Measurements from ENCODE around the gene DLEC1. TPM values are rescaled to one million over a fixed set of nuclear protein-coding genes. Genes with fewer than 3 reads are reported as not detected.
A peak's percentile ranks its signal among the peaks of the same experiment; 100 is the strongest.

The DLEC1 gene
- total and polyA plus RNA-seq, 9 of the 15 experiments (the other 6 are each of a cell fraction or from before 2014, with no cell fraction given) = 0.07 to 0.08 TPM; not detected in 7

DNA sequence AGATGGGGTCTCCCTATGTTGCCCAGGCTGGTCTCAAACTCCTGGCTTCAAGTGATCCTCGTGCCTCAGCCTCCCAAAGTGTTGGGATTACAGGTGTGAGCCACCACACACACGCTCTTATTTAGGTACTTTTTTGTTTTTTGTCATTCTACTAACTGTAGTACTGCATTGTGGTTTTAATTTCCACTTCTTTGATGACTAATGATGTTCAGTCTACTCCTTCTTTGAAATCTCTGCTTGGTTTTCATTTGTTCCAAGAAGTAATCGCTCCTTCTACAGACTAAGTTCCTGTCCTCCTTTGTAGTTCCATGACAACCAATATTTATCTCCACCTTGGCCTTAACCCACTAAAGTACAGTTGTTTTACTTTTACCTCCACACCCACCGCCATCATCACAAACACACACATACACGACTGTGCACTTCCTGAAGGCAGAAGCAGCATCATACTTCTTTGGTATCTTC lies 529 bp upstream of the DLEC1 start:
- H4K20me1 ChIP-seq (replicated peaks; ENCODE audit: control insufficient read depth, insufficient read depth, low read length) = no peaks in the 10 kb centered on the region
- no peak for TF ChIP-seq ZNF197 (CRISPR knock-in tag; IDR thresholded peaks at IDR 0.05; ENCODE audit: low read depth)
- no peak for TF ChIP-seq ZNF253 (CRISPR knock-in tag; conservative IDR thresholded peaks at IDR 0.05)
- TF ChIP-seq ZNF316 (IDR thresholded peaks at IDR 0.05) = peak; percentile 7; the same call in 1 of the 2 replicates
- no peak for TF ChIP-seq PCBP1 (IDR thresholded peaks at IDR 0.05; ENCODE audit: low read depth, low read length, poor library complexity, severe bottlenecking)
- no peak for TF ChIP-seq ZNF12 (CRISPR knock-in tag; IDR thresholded peaks at IDR 0.05)
- TF ChIP-seq ARID3B (CRISPR knock-in tag; IDR thresholded peaks at IDR 0.05; ENCODE audit: borderline replicate concordance) = no peak
- TF ChIP-seq THRB (CRISPR knock-in tag; conservative IDR thresholded peaks at IDR 0.05) = 0 out of 2 replicates have a peak, but pooled peaks have one; percentile 25
- no peak for TF ChIP-seq ZFP36 (IDR thresholded peaks at IDR 0.05; ENCODE audit: low read depth, low read length, partially characterized antibody)
- in situ Hi-C loops (cut with MboI) (no loop called here), intact Hi-C loops (cut with micrococcal nuclease) (no loop called here)
- no peak for ATAC-seq
- no peak overlapping the region for H3K4me2 ChIP-seq (ENCODE audit: insufficient read depth, low read length)
- H3K27me3 ChIP-seq (ENCODE audit: control insufficient read depth in 2 of 2, insufficient read depth in 2 of 2, low read length in 2 of 2) = peaks cover 11 to 41% of the 10 kb centered on the region in 2 experiments; a peak in 4 of 5 replicates
- H3K27ac ChIP-seq (ENCODE audit: extremely low read depth, low read depth, low read length) = no peak overlapping the region
- ChIA-PET POLR2A (no interaction called here), CTCF (ENCODE audit: low intra/inter-chr PET ratio) (no interaction called here)
- FAIRE-seq = no peak
- no TSS peak for BruUV-seq (replicated peaks)
- H3K79me2 ChIP-seq (ENCODE audit: control insufficient read depth, insufficient read depth, low read length) = no peaks in the 10 kb centered on the region
- no peaks in the 10 kb centered on the region for H3K36me3 ChIP-seq (ENCODE audit: control insufficient read depth, insufficient read depth, low read length)
- no peak for DNase-seq (ENCODE audit: extremely low read depth in 1 of 4, low spot score in 3 of 4)
- H3K9me1 ChIP-seq (ENCODE audit: control insufficient read depth, insufficient read depth, low read length) = no peaks in the 10 kb centered on the region
- peaks cover 4 to 9% of the 10 kb centered on the region in 2 experiments; a peak in 4 of 5 replicates for H3K4me1 ChIP-seq (replicated peaks in 1 of 2; ENCODE audit: control insufficient read depth in 2 of 2, insufficient read depth in 2 of 2, low read length in 2 of 2)
- H3K9me3 ChIP-seq (replicated peaks; ENCODE audit: control insufficient read depth, insufficient read depth, low read depth, low read length) = no peaks in the 10 kb centered on the region
- H3K9ac ChIP-seq (ENCODE audit: insufficient read depth in 1 of 2, low read depth in 2 of 2, low read length in 2 of 2) = no peak overlapping the region
- WGBS (ENCODE audit: insufficient coverage, low coverage, missing lambda C conversion rate) = 16% methylated on average over 5 of the region's 5 CpGs
- H2AFZ ChIP-seq (ENCODE audit: low read depth, low read length) = peak overlapping the region; percentile 20; the same call in 1 of the 2 replicates
- H3K4me3 ChIP-seq = no peak overlapping the region
